Neural cell (in vitro differentiated cells): Measurements from ENCODE around the gene PWWP2B.

Experiments
- SMC3 ChIP-seq: fragments of 450-650 bp; conservative IDR thresholded peaks from 2 replicates; pipeline ENCODE4 v1.6.1; 2014; ENCODE audit warnings: antibody characterized with exemption, mild to moderate bottlenecking, moderate library complexity; ENCODE audit not compliant: poor library complexity
- TF ChIP-seq, protein P1 (sequence below): fragments of 450-650 bp; IDR thresholded peaks from 2 replicates; pipeline ENCODE4 v1.5.1; 2014; ENCODE audit warnings: antibody characterized with exemption, mild to moderate bottlenecking, moderate library complexity; ENCODE audit not compliant: poor library complexity, severe bottlenecking

DNA sequence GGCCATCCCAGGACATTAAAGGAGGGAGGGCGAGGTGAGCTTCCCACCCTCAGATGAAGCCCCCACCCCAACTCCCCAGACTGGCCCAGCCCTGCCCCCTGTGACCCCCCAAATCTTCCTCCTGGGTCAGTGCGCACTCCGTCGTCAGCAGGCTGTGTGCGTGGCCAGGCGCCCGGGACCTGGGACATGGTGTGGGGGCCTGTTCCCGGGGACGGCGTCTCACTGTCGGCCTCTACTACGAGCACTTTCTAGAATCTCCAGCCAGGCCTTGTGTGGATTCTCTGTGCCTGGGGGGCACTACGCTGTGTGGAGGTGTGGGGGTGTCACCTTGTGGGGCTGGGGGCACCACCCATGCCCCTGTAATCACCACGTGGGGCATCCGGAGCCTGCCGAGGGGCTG is 9.8 kb downstream of the PWWP2B start:
- TF ChIP-seq SMC3 = no peak
- TF ChIP-seq, protein P1, sequence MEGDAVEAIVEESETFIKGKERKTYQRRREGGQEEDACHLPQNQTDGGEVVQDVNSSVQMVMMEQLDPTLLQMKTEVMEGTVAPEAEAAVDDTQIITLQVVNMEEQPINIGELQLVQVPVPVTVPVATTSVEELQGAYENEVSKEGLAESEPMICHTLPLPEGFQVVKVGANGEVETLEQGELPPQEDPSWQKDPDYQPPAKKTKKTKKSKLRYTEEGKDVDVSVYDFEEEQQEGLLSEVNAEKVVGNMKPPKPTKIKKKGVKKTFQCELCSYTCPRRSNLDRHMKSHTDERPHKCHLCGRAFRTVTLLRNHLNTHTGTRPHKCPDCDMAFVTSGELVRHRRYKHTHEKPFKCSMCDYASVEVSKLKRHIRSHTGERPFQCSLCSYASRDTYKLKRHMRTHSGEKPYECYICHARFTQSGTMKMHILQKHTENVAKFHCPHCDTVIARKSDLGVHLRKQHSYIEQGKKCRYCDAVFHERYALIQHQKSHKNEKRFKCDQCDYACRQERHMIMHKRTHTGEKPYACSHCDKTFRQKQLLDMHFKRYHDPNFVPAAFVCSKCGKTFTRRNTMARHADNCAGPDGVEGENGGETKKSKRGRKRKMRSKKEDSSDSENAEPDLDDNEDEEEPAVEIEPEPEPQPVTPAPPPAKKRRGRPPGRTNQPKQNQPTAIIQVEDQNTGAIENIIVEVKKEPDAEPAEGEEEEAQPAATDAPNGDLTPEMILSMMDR = no peak
